Measurements from ENCODE around the gene YTHDF1. TPM values are rescaled to one million over a fixed set of nuclear protein-coding genes. Genes with fewer than 3 reads are reported as not detected.
A peak's percentile ranks its signal among the peaks of the same experiment; 100 is the strongest.

Gene YTHDF1
- total RNA-seq, result 12.8 and 16.3 TPM in 2 replicates
- 25.9 and 29.2 TPM in 2 replicates for polyA plus RNA-seq
- polyA plus RNA-seq (2012), result 21.3 and 24.9 TPM in 2 replicates
- 14.6 and 29.9 TPM in 2 replicates for polyA minus RNA-seq (ENCODE audit: low replicate concordance)

DNA sequence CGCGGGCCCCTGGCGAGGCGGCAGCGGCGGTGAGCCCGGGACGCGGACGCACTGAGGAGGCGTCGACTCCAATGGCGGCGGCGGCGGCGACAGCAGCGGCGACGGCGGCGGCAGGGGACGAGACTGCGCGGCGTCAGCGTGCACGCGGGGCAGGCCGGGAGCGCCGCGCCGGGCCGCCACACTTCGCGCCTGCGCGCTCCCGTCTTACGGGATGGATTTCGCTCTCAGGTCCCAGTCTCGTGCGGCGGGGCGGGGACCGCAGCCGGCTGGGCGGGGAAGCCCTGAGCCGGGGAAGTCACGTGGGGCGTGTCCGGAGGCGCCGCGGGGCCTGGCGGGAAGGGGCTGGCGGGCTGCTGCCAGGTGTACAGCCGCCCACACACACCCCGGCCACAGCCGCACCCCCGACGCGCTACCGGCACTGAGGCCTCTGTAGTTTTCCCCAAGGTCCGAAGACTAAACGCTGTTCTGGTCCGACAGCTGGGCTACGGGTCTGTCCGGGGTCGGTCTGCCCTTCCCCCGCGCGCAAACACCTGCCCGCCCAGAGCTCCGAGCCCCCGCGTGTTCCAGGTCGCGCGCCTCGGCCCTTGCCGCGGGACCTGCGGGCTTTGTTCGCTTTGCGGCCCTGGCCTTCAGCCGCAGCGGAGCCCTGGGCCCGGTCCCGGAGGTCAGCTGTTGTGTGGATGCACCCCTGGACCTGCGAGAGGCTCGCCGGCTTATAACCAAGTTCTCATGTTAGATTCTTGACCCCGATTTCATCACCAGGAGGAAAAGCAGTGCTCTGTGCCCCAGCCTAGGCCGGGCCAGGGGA lies at the start of gene YTHDF1:
Gene YTHDF1 (minus strand): TSS at position 91 of the 808 bp plus-strand sequence. CDS start 239 bp downstream, outside the sequence.
- Histone ChIP-seq H3K27ac (ENCODE audit: insufficient read depth, low read length) (peak within 1 kb of the TSS; percentile 76), H4K20me1 (ENCODE audit: control insufficient read depth, extremely low read depth, insufficient read depth, low read length) (no peaks in the 10 kb centered on the region), H3K9me3 (ENCODE audit: control insufficient read depth, insufficient read depth, low read depth, low read length) (no peaks in the 10 kb centered on the region), H3K9ac (ENCODE audit: insufficient read depth, low read length) (peak within 1 kb of the TSS; percentile 80), H3K4me1 (ENCODE audit: control insufficient read depth, extremely low read depth, insufficient read depth, low read length) (peaks cover 5% of the 10 kb centered on the region), H3K4me2 (ENCODE audit: extremely low read depth, insufficient read depth, low read length) (peak within 1 kb of the TSS; percentile 84), H2AFZ (ENCODE audit: low read length) (peak within 1 kb of the TSS; percentile 64), H3K79me2 (ENCODE audit: control insufficient read depth, insufficient read depth, low read length) (peaks cover 42% of the 10 kb centered on the region), H3K36me3 (ENCODE audit: control insufficient read depth, insufficient read depth, low read length) (peaks cover 8% of the 10 kb centered on the region), H3K27me3 (ENCODE audit: control insufficient read depth, insufficient read depth, low read length) (peaks cover 7% of the 10 kb centered on the region), H3K4me3 (replicated peaks in 1 of 4; ENCODE audit: control extremely low read depth in 1 of 4, insufficient read depth in 1 of 4, low read depth in 3 of 4, low read length in 4 of 4) (peak within 1 kb of the TSS; percentile 76 to 88 (median 86))
- peak; percentile 90 to 92 for DNase-seq (ENCODE audit: low read depth in 2 of 2)
- TF ChIP-seq EZH2 (IDR thresholded peaks at IDR 0.05; ENCODE audit: low read length, missing control alignments), result no peak
- TF ChIP-seq, protein P1, sequence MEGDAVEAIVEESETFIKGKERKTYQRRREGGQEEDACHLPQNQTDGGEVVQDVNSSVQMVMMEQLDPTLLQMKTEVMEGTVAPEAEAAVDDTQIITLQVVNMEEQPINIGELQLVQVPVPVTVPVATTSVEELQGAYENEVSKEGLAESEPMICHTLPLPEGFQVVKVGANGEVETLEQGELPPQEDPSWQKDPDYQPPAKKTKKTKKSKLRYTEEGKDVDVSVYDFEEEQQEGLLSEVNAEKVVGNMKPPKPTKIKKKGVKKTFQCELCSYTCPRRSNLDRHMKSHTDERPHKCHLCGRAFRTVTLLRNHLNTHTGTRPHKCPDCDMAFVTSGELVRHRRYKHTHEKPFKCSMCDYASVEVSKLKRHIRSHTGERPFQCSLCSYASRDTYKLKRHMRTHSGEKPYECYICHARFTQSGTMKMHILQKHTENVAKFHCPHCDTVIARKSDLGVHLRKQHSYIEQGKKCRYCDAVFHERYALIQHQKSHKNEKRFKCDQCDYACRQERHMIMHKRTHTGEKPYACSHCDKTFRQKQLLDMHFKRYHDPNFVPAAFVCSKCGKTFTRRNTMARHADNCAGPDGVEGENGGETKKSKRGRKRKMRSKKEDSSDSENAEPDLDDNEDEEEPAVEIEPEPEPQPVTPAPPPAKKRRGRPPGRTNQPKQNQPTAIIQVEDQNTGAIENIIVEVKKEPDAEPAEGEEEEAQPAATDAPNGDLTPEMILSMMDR (conservative IDR thresholded peaks at IDR 0.05 in 1 of 2, IDR thresholded peaks at IDR 0.05 in 1 of 2; ENCODE audit: low read depth in 1 of 2, low read length in 2 of 2), result no peak

DNA sequence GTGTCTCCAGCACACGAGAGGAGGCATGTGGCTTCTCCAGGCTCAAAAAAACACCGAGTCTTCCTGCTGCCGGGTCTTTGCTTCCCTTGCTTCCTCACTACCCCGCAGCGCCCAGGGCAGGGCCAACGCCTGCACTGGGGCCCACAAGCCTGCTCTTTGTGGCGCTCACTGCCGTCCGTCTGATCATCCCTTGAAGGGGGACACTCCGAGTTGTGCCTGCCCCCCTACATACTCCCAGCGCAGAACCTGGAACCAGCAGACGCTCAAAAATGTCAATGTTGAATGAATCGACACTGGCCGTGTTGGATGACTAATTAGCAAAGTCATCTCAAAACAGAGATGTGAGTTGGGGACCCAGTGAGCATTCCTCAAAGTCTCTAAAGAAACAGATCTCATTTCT lies 48.6 kb upstream of the YTHDF1 start:
- TF ChIP-seq, protein P1 (conservative IDR thresholded peaks at IDR 0.05 in 1 of 2, IDR thresholded peaks at IDR 0.05 in 1 of 2; ENCODE audit: low read depth in 1 of 2, low read length in 2 of 2), result no peak
- TF ChIP-seq EZH2 (IDR thresholded peaks at IDR 0.05; ENCODE audit: low read length, missing control alignments), result no peak
- no peak overlapping the region for H3K27ac ChIP-seq (ENCODE audit: insufficient read depth, low read length)
- peak in 1 of 2 donors; percentile 44 for DNase-seq (ENCODE audit: low read depth in 2 of 2)
- no peaks in the 10 kb centered on the region for H3K4me1 ChIP-seq (ENCODE audit: control insufficient read depth, extremely low read depth, insufficient read depth, low read length)
- no peak overlapping the region for H3K4me2 ChIP-seq (ENCODE audit: extremely low read depth, insufficient read depth, low read length)
- H3K9me3 ChIP-seq (ENCODE audit: control insufficient read depth, insufficient read depth, low read depth, low read length), result no peaks in the 10 kb centered on the region
- no peak overlapping the region for H3K4me3 ChIP-seq (replicated peaks in 1 of 4; ENCODE audit: control extremely low read depth in 1 of 4, insufficient read depth in 1 of 4, low read depth in 3 of 4, low read length in 4 of 4)
- no peaks in the 10 kb centered on the region for H4K20me1 ChIP-seq (ENCODE audit: control insufficient read depth, extremely low read depth, insufficient read depth, low read length)
- no peak overlapping the region for H3K9ac ChIP-seq (ENCODE audit: insufficient read depth, low read length)
- peaks cover 30% of the 10 kb centered on the region for H3K27me3 ChIP-seq (ENCODE audit: control insufficient read depth, insufficient read depth, low read length)
- H3K36me3 ChIP-seq (ENCODE audit: control insufficient read depth, insufficient read depth, low read length), result no peaks in the 10 kb centered on the region
- H3K79me2 ChIP-seq (ENCODE audit: control insufficient read depth, insufficient read depth, low read length), result no peaks in the 10 kb centered on the region
- no peak overlapping the region for H2AFZ ChIP-seq (ENCODE audit: low read length)

DNA sequence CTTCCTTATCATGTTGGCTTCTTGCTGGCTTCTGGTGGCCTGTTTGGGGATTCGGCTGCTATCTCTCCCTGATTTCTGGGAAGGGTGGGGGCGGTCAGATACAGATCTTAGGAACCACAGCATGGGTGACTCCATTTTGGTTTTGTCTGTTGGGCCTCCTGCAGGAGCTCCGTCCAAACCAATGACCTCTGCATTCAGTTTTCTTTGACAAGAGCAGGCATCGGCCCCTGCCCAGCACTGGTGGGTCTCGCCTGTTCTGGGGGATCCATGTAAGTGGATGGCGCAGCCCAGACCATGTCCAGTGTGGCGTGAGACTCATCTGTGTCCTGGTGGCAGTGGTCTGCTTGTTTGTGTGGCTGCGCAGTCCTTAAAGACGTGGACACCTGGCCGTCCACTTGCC lies 48.1 kb upstream of the YTHDF1 start:
- no peak for TF ChIP-seq EZH2 (IDR thresholded peaks at IDR 0.05; ENCODE audit: low read length, missing control alignments)
- TF ChIP-seq, protein P1 (conservative IDR thresholded peaks at IDR 0.05 in 1 of 2, IDR thresholded peaks at IDR 0.05 in 1 of 2; ENCODE audit: low read depth in 1 of 2, low read length in 2 of 2), result no peak
- H3K9ac ChIP-seq (ENCODE audit: insufficient read depth, low read length), result no peak overlapping the region
- H4K20me1 ChIP-seq (ENCODE audit: control insufficient read depth, extremely low read depth, insufficient read depth, low read length), result no peaks in the 10 kb centered on the region
- peaks cover 30% of the 10 kb centered on the region for H3K27me3 ChIP-seq (ENCODE audit: control insufficient read depth, insufficient read depth, low read length)
- no peaks in the 10 kb centered on the region for H3K9me3 ChIP-seq (ENCODE audit: control insufficient read depth, insufficient read depth, low read depth, low read length)
- H3K27ac ChIP-seq (ENCODE audit: insufficient read depth, low read length), result no peak overlapping the region
- H3K79me2 ChIP-seq (ENCODE audit: control insufficient read depth, insufficient read depth, low read length), result no peaks in the 10 kb centered on the region
- H3K4me1 ChIP-seq (ENCODE audit: control insufficient read depth, extremely low read depth, insufficient read depth, low read length), result no peaks in the 10 kb centered on the region
- H3K36me3 ChIP-seq (ENCODE audit: control insufficient read depth, insufficient read depth, low read length), result no peaks in the 10 kb centered on the region
- H2AFZ ChIP-seq (ENCODE audit: low read length), result no peak overlapping the region
- no peak overlapping the region for H3K4me2 ChIP-seq (ENCODE audit: extremely low read depth, insufficient read depth, low read length)
- no peak overlapping the region for H3K4me3 ChIP-seq (replicated peaks in 1 of 4; ENCODE audit: control extremely low read depth in 1 of 4, insufficient read depth in 1 of 4, low read depth in 3 of 4, low read length in 4 of 4)
- peak in 1 of 2 donors; percentile 30 for DNase-seq (ENCODE audit: low read depth in 2 of 2)

Measured in fibroblast of lung (primary cell).